GM23248 (cell line): ENCODE measurements around the gene DCLK2. TPM values are rescaled to one million over a fixed set of nuclear protein-coding genes. Genes with fewer than 3 reads are reported as not detected.

ENCODE experiments used
- DNase-seq: peaks from one replicate; pipeline ENCODE4 v3.0.0-alpha.2; 2015
- H2AFZ ChIP-seq: fragments of 200-600 bp; sonication (generic); 2 replicates; pipeline ENCODE4 v1.6.1; 2016; ENCODE audit warnings: antibody characterized with exemption
- H3F3A ChIP-seq: fragments of 200-600 bp; sonication (generic); 2 replicates; pipeline ENCODE4 v1.6.1; 2016; ENCODE audit warnings: mild to moderate bottlenecking, antibody characterized with exemption, mixed run types; ENCODE audit not compliant: insufficient read depth
- H3K27ac ChIP-seq: fragments of 200-600 bp; sonication (generic); 2 replicates; pipeline ENCODE4 v1.5.1; 2016; ENCODE audit warnings: mild to moderate bottlenecking
- H3K27me3 ChIP-seq: fragments of 200-600 bp; sonication (generic); replicated peaks from 2 replicates; pipeline ENCODE4 v1.6.1; 2016; ENCODE audit warnings: mild to moderate bottlenecking; ENCODE audit not compliant: insufficient read depth
- H3K36me3 ChIP-seq: fragments of 200-600 bp; sonication (generic); 2 replicates; pipeline ENCODE4 v1.6.1; 2016; ENCODE audit warnings: low read depth, mild to moderate bottlenecking
- H3K4me1 ChIP-seq: fragments of 200-600 bp; sonication (generic); 2 replicates; pipeline ENCODE4 v1.6.1; 2016; ENCODE audit warnings: mild to moderate bottlenecking; ENCODE audit not compliant: insufficient read depth
- H3K4me2 ChIP-seq: fragments of 200-600 bp; sonication (generic); one replicate; pipeline ENCODE4 v1.6.1; 2016; ENCODE audit warnings: mild to moderate bottlenecking; ENCODE audit not compliant: unreplicated experiment
- H3K4me3 ChIP-seq: fragments of 200-600 bp; sonication (generic); 2 replicates; pipeline ENCODE4 v1.5.1; 2016; ENCODE audit warnings: mild to moderate bottlenecking
- H3K79me2 ChIP-seq: fragments of 200-600 bp; sonication (generic); 2 replicates; pipeline ENCODE4 v1.6.1; 2016; ENCODE audit warnings: mild to moderate bottlenecking; ENCODE audit not compliant: insufficient read depth
- H3K9ac ChIP-seq: fragments of 200-600 bp; sonication (generic); 2 replicates; pipeline ENCODE4 v1.6.1; 2016; ENCODE audit warnings: mild to moderate bottlenecking
- H3K9me2 ChIP-seq: fragments of 200-600 bp; sonication (generic); 2 replicates; pipeline ENCODE4 v1.6.1; 2016; ENCODE audit warnings: mixed run types, mild to moderate bottlenecking, moderate library complexity; ENCODE audit not compliant: insufficient read depth
- H3K9me3 ChIP-seq: fragments of 200-600 bp; sonication (generic); one replicate; pipeline ENCODE4 v1.6.1; 2017; ENCODE audit warnings: low read depth
- H4K20me1 ChIP-seq: fragments of 200-600 bp; sonication (generic); 2 replicates; pipeline ENCODE4 v1.6.0; 2016; ENCODE audit not compliant: insufficient read depth
- EZH2 ChIP-seq: fragments of 200-600 bp; sonication (generic); IDR thresholded peaks from 2 replicates; pipeline ENCODE4 v1.6.1; 2018; ENCODE audit warnings: antibody characterized with exemption, mild to moderate bottlenecking; ENCODE audit not compliant: insufficient read depth, poor library complexity, severe bottlenecking
- EZH2phosphoT487 ChIP-seq: fragments of 200-600 bp; sonication (generic); IDR thresholded peaks from 2 replicates; pipeline ENCODE4 v1.6.1; 2018; ENCODE audit warnings: antibody characterized with exemption, moderate library complexity, mild to moderate bottlenecking, low read depth; ENCODE audit not compliant: insufficient read depth
- WGBS, 2 experiments: methylation state at CpG; one replicate each; pipeline ENCODE4 v1.1.6; 2015 to 2017; ENCODE audit warnings: low lambda C conversion rate in 2 of 2, low coverage in 1 of 2; ENCODE audit errors: missing lambda C conversion rate in 2 of 2; 5-methylcytosine and 5-hydroxymethylcytosine counted together
- in situ Hi-C: fragments of 300-500 bp; cut with MboI; formaldehyde crosslinking; loops from 2 replicates; pipeline ENCODE4 v1.15.0; 2020
- polyA plus RNA-seq: library from polyadenylated mRNA; unstranded; fragments of >200 nt; fragmentation: Nextera tagmentation; extraction: Ambion mirVana; gene quantifications from 2 replicates; pipeline ENCODE4 v1.2.1, GENCODE V29; 2016
- total RNA-seq: library from RNA; depleted of rRNA; stranded (reverse); fragments of >200 nt; shearing (Covaris generic); gene quantifications from 2 replicates; pipeline ENCODE4 v1.2.3, GENCODE V29; 2014

The DCLK2 gene
- total and polyA plus RNA-seq, 2 experiments from 2014 or later: 1.3 to 2.9 TPM

- Histone ChIP-seq H2AFZ (no peak overlapping the region), H3K4me3 (no peak overlapping the region), H3K9me2 (no peaks in the 10 kb centered on the region), H3K79me2 (no peaks in the 10 kb centered on the region), H3K27me3 (no peaks in the 10 kb centered on the region), H3F3A (no peaks in the 10 kb centered on the region), H3K9me3 (no peaks in the 10 kb centered on the region), H3K36me3 (no peaks in the 10 kb centered on the region), H3K4me2 (no peak overlapping the region), H4K20me1 (no peaks in the 10 kb centered on the region), H3K4me1 (no peaks in the 10 kb centered on the region), H3K9ac (no peak overlapping the region), H3K27ac (no peak overlapping the region)
- 39 to 40% methylated on average over 6 of the region's 6 CpGs for WGBS, 2 experiments
- TF ChIP-seq EZH2phosphoT487 (no peak), EZH2 (no peak)
- in situ Hi-C loops: no loop called here
- DNase-seq: no peak
These were observed 40.9 kb upstream of the DCLK2 start for GRCh38 chr4:150037251-150037856.

- no peaks in the 10 kb centered on the region for H3K9me2 ChIP-seq
- DNase-seq: no peak
- no peaks in the 10 kb centered on the region for H3K36me3 ChIP-seq
- no peaks in the 10 kb centered on the region for H3K27me3 ChIP-seq
- no peak overlapping the region for H2AFZ ChIP-seq
- H3K79me2 ChIP-seq: no peaks in the 10 kb centered on the region
- no peak overlapping the region for H3K27ac ChIP-seq
- no peaks in the 10 kb centered on the region for H3K4me1 ChIP-seq
- TF ChIP-seq EZH2 (no peak), EZH2phosphoT487 (no peak)
- in situ Hi-C loops: no loop called here
- no peak overlapping the region for H3K4me3 ChIP-seq
- H3K9ac ChIP-seq: no peak overlapping the region
- no peaks in the 10 kb centered on the region for H3F3A ChIP-seq
- 60 to 62% methylated on average over 6 of the region's 6 CpGs for WGBS, 2 experiments
- H3K9me3 ChIP-seq: no peaks in the 10 kb centered on the region
- H3K4me2 ChIP-seq: no peak overlapping the region
- H4K20me1 ChIP-seq: no peaks in the 10 kb centered on the region
These were observed 39.7 kb upstream of the DCLK2 start for GRCh38 chr4:150038335-150039076.

- in situ Hi-C loops: no loop called here
- Histone ChIP-seq H3F3A (no peaks in the 10 kb centered on the region), H3K27ac (no peak overlapping the region)
These were observed 38.7 kb upstream of the DCLK2 start for GRCh38 chr4:150039274-150040127.

GRCh38 chr4:150044517-150044916 is 33.7 kb upstream of the DCLK2 start:
- H3F3A ChIP-seq: no peaks in the 10 kb centered on the region
- TF ChIP-seq EZH2phosphoT487 (no peak), EZH2 (no peak)
- H3K4me3 ChIP-seq: no peak overlapping the region
- H3K79me2 ChIP-seq: no peaks in the 10 kb centered on the region
- H2AFZ ChIP-seq: no peak overlapping the region
- no peak overlapping the region for H3K4me2 ChIP-seq
- H3K36me3 ChIP-seq: no peaks in the 10 kb centered on the region
- peaks cover 6% of the 10 kb centered on the region; the same call in 1 of the 2 replicates for H3K9me2 ChIP-seq
- no peak overlapping the region for H3K9ac ChIP-seq
- no peaks in the 10 kb centered on the region for H3K4me1 ChIP-seq
- H3K27me3 ChIP-seq: no peaks in the 10 kb centered on the region
- DNase-seq: no peak
- in situ Hi-C loops: no loop called here
- no peak overlapping the region for H3K27ac ChIP-seq
- 45 to 52% methylated on average over 3 of the region's 3 CpGs for WGBS, 2 experiments
- H3K9me3 ChIP-seq: no peaks in the 10 kb centered on the region
- H4K20me1 ChIP-seq: no peaks in the 10 kb centered on the region

More at GRCh38 chr4:150039274-150040127, 38.7 kb upstream of the DCLK2 start:
- no peak for DNase-seq
- H3K27me3 ChIP-seq: no peaks in the 10 kb centered on the region
- H3K4me2 ChIP-seq: no peak overlapping the region
- no peak for TF ChIP-seq EZH2phosphoT487
- H4K20me1 ChIP-seq: no peaks in the 10 kb centered on the region
- no peaks in the 10 kb centered on the region for H3K4me1 ChIP-seq
- WGBS, 2 experiments: 44 to 52% methylated on average over 2 of the region's 2 CpGs
- H3K9ac ChIP-seq: no peak overlapping the region
- no peaks in the 10 kb centered on the region for H3K9me2 ChIP-seq
- no peaks in the 10 kb centered on the region for H3K79me2 ChIP-seq
- H3K9me3 ChIP-seq: no peaks in the 10 kb centered on the region
- H3K36me3 ChIP-seq: no peaks in the 10 kb centered on the region
- H2AFZ ChIP-seq: no peak overlapping the region
- H3K4me3 ChIP-seq: no peak overlapping the region
